Kasumi-1 (cell line): ENCODE results near the gene A3GALT2.
A peak's percentile ranks its signal among the peaks of the same experiment; 100 is the strongest.

Experiments used
- DNase-seq, 2 experiments: peaks; one replicate each; lab custom pipeline; 2025; lab: John Stamatoyannopoulos, UW

A3GALT2 gene

DNA sequence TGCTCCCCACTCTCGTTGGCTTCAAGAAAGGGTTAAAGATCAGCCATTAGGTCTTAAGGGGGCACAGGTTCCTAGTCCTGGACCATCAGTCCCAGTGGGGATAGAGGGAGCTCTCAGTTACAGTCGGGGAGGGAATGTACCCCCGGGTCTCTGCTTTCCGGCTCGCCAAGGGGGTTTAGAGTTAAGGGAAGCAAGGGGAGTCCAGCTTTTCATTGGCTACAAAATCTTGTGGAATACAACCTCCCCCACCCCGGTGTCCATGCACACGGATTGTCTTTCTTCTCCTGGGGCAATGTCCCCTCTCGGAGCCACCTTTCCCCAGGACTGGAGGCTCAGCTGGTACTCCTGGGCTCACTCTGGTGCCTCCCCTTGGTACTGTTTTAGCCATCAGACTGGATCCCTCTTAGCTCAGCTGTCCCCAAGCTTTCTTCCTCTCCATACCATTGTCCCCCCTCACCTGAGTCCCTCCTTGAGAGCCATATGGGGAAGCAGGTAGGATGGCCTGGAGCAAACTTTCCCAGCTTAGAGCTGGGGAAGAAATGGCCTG, at the start of gene A3GALT2:
Gene A3GALT2, minus strand, starts transcription at position 480 of the 547 bp plus-strand sequence. Its CDS starts 0 bp downstream, at position 480.
- no peak for DNase-seq

DNA sequence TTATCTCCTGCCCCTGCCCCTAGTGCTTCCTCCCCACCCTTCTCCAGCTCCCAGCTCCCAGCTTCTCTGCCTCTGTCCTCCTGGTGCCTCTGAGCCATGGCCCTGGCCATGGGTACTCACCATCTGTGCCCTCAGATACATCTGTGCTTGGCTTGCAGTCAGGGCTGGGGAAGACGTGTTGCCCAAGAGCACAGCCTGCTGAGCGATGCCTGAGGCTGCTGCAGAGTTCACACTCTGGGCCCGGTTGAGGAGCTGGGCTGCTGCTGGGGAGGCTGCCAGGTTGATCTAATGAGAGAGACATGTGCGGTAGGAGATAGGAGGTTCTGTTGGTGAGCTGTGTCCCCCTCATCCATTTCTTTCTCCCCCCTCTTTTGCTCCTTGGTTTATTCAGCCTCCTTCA, 49.4 kb upstream of the A3GALT2 start:
- DNase-seq, result no peak

DNA sequence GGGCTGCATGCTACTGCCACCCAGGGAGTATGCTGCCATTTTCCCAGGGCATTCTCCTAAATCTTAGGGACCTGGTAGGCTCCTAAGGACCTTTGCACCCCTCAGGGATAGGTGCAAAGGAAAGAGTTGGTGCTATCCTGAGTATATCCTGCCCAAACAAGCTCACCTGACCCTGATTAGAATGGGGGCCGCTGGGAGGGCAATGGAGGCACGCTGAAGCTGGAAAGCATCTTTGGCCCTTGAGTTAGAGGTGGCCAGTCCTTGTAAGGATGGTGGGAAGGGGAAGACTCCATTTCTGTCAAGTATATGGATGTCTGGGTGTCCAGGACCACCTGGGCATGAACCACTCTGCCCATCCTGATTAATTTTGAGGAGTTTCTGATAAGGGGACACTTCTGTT, 48.9 kb upstream of the A3GALT2 start:
- DNase-seq, result no peak

DNA sequence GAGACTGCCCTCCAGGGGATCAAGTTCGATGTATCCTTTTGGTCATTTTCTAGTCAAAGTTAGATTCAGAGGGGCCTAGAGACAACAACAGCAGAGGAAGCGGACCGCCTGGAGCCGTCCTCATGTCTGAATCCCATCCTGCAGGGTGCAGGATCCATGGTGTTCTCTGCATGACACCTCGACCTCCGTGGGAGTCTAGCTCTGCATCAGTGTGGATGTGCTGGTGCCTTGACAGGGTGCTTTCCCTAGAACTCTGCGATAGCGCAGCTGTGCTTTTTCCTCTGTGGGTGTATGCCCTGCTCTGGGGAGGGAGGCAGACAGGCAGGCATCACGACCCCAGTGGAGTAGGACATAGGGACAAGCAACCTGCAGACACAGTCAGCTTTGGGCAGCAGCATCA, 48.2 kb upstream of the A3GALT2 start:
- DNase-seq, result no peak

DNA sequence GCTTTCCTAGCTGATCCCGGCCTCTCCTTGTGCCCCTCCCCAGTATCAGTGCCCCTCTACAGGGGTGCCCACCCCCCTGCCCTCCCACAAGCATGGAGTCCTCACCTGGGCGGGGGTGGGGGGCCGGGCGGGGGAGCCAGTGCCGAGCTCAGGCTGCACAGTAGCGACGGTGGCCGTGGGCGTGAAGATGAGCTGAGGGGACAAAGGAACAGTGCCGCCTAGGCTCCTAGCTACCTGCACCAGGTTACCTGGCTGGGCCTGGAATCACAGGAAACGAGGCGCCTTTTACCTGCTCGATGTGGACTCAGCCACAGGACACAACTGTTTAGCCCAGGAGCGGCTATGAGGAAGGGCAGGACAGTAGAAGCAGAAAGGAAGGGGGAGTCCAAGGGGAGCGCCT, 47.5 kb upstream of the A3GALT2 start:
- DNase-seq, result no peak

DNA sequence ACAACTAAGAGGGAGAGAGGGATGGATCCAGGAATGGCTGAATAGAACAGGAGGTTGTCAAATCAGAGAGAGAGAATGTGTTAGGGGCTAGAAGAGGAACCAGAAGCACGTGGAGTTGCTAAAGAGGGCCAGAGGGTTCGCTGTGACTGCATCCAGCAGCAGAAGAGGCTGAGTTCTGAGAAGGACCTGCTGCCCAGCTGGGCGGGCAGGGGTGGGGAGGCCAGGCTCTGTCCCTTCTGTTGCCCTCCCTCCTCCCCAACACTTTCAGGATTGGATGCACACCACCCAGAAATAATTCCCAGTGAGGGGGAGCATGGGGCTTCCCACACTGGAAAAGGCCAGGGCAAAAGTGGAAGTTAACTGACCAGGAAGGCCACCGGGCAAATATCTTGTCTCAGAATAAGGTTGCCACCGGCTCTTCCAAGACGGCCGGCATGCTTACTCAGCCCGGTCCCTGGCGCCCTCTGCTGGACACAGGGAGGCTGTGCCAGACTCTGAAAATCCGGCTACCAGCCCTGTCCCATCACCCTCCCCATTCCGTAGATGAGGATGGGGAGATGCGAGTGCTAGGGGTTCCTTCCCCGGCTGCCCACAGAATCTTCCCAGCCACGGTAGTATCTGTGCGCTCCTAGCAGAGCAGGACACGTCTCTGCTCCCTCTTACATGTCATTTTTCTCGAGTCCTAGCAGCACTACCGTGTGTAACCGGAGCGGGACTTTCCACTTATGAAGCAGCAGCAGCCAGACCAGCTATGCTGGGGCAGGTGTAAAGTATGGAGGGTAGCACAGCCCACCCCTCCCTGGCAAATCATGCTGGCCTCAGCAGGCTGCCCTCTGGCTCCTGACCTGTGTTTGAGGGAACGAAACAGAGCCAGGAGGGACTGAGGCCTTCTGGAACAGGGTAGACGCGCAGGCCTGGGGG, 46.8 kb upstream of the A3GALT2 start:
- peak; percentile 67 to 69 for DNase-seq

GRCh38 chr1:33366762-33367484, 46.0 kb upstream of the A3GALT2 start:
- DNase-seq, result no peak

DNA sequence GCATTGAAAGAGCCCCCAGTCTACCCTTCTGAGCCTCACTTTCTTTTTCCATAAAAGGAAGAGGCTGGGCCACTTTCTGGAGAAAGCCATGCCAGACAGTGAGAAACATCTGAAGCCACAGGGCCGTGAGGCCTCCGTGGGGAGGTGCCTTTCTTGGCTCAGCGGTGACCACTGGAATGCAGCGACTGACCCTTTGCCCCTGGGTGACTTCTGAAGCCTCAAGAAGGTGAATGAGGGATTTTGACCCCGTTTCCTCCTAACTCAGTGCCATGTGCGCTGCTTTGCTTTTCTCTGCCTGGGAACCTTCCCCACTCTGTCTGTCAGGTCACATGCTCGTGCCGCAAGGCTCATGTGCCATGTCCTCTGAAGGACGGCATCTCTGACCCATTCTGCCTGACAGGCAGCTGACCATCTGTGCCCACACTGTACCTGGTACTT, 44.7 kb upstream of the A3GALT2 start:
- DNase-seq, result no peak

GRCh38 chr1:33364565-33364918, 43.6 kb upstream of the A3GALT2 start:
- DNase-seq, result no peak

GRCh38 chr1:33363470-33363861, 42.6 kb upstream of the A3GALT2 start:
- DNase-seq, result no peak

DNA sequence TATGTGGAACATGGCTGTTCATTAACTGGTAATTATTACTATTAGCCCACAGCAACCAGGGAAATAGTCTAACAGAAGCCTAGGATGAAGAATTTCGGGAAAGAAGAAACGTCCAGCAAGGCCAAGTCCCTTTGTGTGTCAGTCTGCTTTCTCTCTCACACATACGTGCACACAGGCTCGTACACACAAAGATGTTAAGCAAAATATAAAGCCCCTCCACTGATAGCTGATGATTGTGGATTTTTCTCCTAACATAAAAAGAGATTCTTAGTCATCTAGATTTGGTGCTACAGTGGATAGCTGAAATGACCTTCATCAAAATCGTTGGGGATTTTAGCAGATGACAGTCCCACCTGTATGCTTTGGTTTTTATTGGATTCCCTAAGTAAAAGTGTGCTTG, 42.1 kb upstream of the A3GALT2 start:
- no peak for DNase-seq

DNA sequence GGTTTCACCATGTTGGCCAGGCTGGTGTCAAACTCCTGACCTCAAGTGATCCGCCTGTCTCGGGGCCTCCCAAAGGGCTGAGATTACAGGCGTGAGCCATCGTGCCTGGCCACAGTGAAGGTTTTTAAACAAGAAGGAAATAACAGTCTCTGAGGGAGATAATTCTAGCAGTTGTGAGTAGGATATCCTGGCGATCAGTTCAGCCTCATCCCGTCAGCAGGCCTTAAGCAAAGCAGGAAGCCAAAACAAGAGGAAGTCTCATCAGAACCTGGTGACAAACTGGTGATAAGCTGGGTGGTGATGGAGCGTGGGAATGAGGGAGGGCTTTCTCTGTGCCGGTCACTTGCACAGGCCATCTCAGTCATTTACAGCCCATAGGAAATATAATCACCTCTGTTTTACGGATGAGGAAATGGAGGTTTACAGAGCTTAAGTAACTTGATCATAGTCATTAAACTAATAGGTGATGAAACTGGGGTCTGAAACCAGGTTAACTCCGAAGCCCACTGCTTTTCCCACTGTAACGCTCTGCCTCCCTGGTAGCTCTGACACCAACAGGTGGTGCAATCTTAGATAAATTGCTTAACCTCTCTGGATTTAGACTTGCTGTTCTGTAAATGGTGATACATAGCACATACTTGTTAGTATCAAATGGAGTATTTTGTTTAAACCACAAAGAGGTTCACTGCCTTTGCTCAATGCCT, 40.8 kb upstream of the A3GALT2 start:
- peak; percentile 70 to 77 for DNase-seq

GRCh38 chr1:33360367-33360766, 39.5 kb upstream of the A3GALT2 start:
- no peak for DNase-seq

DNA sequence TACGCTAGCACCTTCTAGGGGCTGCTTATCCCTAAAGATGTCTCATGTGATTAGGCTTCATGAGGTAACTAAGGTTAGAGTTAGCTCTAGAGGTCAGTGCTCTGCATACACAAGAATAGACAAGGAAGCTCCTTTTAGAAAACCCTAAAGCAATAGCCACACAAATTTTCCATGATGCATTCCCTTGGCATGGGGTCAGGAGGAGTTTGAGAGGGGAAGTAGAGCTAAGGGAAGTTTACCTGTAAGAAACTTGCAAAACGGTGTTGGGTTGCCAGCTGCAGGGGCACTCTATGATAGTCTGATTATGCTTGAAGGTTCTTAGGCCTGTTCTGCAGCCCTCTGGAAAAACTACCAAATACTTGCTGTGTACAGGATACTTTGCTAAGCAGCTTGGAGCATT, 39.0 kb upstream of the A3GALT2 start:
- DNase-seq, result no peak

GRCh38 chr1:33358795-33359503, 38.1 kb upstream of the A3GALT2 start:
- no peak for DNase-seq

- DNase-seq, result no peak
Observed at GRCh38 chr1:33358114-33358794, 37.4 kb upstream of the A3GALT2 start.

DNA sequence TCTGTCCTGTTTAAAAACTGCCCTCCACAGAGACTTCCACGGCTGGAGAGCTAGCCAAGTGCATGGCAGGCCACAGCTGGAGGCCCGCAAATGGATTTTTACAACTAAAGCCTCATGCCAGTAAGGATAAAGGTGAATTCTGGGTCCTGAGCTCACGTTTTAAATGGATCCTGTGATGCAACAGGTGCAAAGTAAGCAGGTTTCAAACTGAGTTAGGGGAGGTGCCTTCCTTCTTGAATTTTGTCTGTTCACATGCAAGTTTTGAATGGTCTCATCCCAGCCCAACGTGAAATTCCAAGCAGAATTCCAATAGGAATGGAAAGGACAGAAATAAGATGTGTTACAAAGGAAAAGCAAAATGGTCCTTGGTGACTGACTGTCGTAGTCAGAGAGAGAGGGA, 36.2 kb upstream of the A3GALT2 start:
- DNase-seq, result no peak

- no peak for DNase-seq
Observed at GRCh38 chr1:33354707-33355316, 33.9 kb upstream of the A3GALT2 start.

GRCh38 chr1:33353531-33353930, 32.6 kb upstream of the A3GALT2 start:
- DNase-seq, result no peak

- no peak for DNase-seq
Observed at GRCh38 chr1:33351281-33351660, 30.4 kb upstream of the A3GALT2 start.
